NCI-H1417 treated with DMSO at 0.1 percent for 48 hours (cell line): Measurements from ENCODE around the gene PIGW.
A peak's percentile ranks its signal among the peaks of the same experiment; 100 is the strongest.
"Not testable (repeated sequence)": the region's sequence is repeated elsewhere in the genome, so short reads cannot be mapped to it uniquely, and the experiment has no call there.

Experiments used
- DNase-seq: peaks from one replicate; lab custom pipeline; 2025; lab: John Stamatoyannopoulos, UW

The PIGW gene

GRCh38 chr17:36534840-36535668 is at the start of gene PIGW, which contains the start of gene MYO19:
Gene PIGW (plus strand): TSS chr17:36534987. CDS start chr17:36537102, 2,115 bp downstream.
Gene MYO19 (minus strand): TSS chr17:36534868. CDS start chr17:36532538, 2,330 bp downstream.
- peak; percentile 44 for DNase-seq

GRCh38 chr17:36485027-36485426 is 49.8 kb upstream of the PIGW start:
- DNase-seq = no peak

GRCh38 chr17:36485805-36486203 is 49.0 kb upstream of the PIGW start:
- no peak for DNase-seq

GRCh38 chr17:36486204-36487194 is 48.3 kb upstream of the PIGW start, which contains the start of gene ZNHIT3:
Gene ZNHIT3 (plus strand): TSS chr17:36486681. CDS start chr17:36486700, 19 bp downstream.
- peak; percentile 82 for DNase-seq

GRCh38 chr17:36493956-36494355 is 40.8 kb upstream of the PIGW start:
- DNase-seq = no peak

- DNase-seq = no peak
These were observed 40.1 kb upstream of the PIGW start for GRCh38 chr17:36494674-36495073.

GRCh38 chr17:36495076-36495578 is 39.7 kb upstream of the PIGW start:
- DNase-seq = no peak

GRCh38 chr17:36496018-36496789 is 38.6 kb upstream of the PIGW start:
- no peak for DNase-seq

- no peak for DNase-seq
These were observed 36.6 kb upstream of the PIGW start for GRCh38 chr17:36498155-36498554.

- DNase-seq = no peak
These were observed 36.1 kb upstream of the PIGW start for GRCh38 chr17:36498560-36499300.

- DNase-seq = no peak
These were observed 34.0 kb upstream of the PIGW start for GRCh38 chr17:36500745-36501225.

- no peak for DNase-seq
These were observed 33.4 kb upstream of the PIGW start for GRCh38 chr17:36501351-36501750.

- no peak for DNase-seq
These were observed 32.8 kb upstream of the PIGW start for GRCh38 chr17:36501963-36502362.

- DNase-seq = no peak
These were observed 31.2 kb upstream of the PIGW start for GRCh38 chr17:36503456-36504155.

- DNase-seq = no peak
These were observed 30.6 kb upstream of the PIGW start for GRCh38 chr17:36504156-36504545.

GRCh38 chr17:36505171-36505570 is 29.6 kb upstream of the PIGW start:
- DNase-seq = no peak

- no peak for DNase-seq
These were observed 28.4 kb upstream of the PIGW start for GRCh38 chr17:36506249-36506826.

GRCh38 chr17:36506831-36507230 is 28.0 kb upstream of the PIGW start:
- DNase-seq = no peak

- DNase-seq = no peak
These were observed 27.5 kb upstream of the PIGW start for GRCh38 chr17:36507266-36507665.

- DNase-seq = not testable (repeated sequence)
These were observed 26.3 kb upstream of the PIGW start for GRCh38 chr17:36508439-36508838.
